Upper lobe of left lung (tissue), 4 donors: ENCODE results near the gene SEMA5A.

Experiments
- CTCF ChIP-seq, 6 experiments: fragments of 450-650 bp in 4 of 6; fragments of 200-600 bp in 2 of 6; sonication (generic) in 2 of 6; IDR thresholded peaks; one replicate each; pipeline ENCODE4 v1.5.1; 2016 to 2019; ENCODE audit warnings: antibody characterized with exemption in 6 of 6
- EP300 ChIP-seq, 4 donors: sonication (generic); formaldehyde crosslinking; IDR thresholded peaks; one replicate each; pipeline ENCODE4 v1.5.1; 2017; ENCODE audit warnings: antibody characterized with exemption in 4 of 4, control low read depth in 2 of 4
- POLR2A ChIP-seq, 4 donors: fragments of 450-650 bp; IDR thresholded peaks; one replicate each; pipeline ENCODE4 v1.5.1; 2016 to 2017; ENCODE audit warnings: antibody characterized with exemption in 4 of 4, mild to moderate bottlenecking in 2 of 4
- POLR2AphosphoS5 ChIP-seq, 2 donors: sonication (generic); formaldehyde crosslinking; IDR thresholded peaks; one replicate each; pipeline ENCODE4 v1.5.1; 2017; ENCODE audit warnings: antibody characterized with exemption in 2 of 2

GRCh38 chr5:9361835-9362234, 184.0 kb downstream of the SEMA5A start:
- TF ChIP-seq CTCF (IDR thresholded peaks at IDR 0.05) (peak in 5 of 6 experiments; percentile 46 to 65 (median 51)), EP300 (IDR thresholded peaks at IDR 0.05) (no peak), POLR2A (IDR thresholded peaks at IDR 0.05) (no peak), POLR2AphosphoS5 (IDR thresholded peaks at IDR 0.05) (no peak)
